Fibroblast of skin of left biceps (primary cell): Measurements from ENCODE around the gene HIBADH.

Experiments used
- DNase-seq, 2 experiments: peaks; one replicate each; pipeline ENCODE4 v3.0.0-alpha.2; 2013; ENCODE audit warnings: low read depth in 2 of 2

Gene HIBADH

GRCh38 chr7:27635728-27636127, 27.0 kb downstream of the HIBADH start:
- DNase-seq, result no peak

DNA sequence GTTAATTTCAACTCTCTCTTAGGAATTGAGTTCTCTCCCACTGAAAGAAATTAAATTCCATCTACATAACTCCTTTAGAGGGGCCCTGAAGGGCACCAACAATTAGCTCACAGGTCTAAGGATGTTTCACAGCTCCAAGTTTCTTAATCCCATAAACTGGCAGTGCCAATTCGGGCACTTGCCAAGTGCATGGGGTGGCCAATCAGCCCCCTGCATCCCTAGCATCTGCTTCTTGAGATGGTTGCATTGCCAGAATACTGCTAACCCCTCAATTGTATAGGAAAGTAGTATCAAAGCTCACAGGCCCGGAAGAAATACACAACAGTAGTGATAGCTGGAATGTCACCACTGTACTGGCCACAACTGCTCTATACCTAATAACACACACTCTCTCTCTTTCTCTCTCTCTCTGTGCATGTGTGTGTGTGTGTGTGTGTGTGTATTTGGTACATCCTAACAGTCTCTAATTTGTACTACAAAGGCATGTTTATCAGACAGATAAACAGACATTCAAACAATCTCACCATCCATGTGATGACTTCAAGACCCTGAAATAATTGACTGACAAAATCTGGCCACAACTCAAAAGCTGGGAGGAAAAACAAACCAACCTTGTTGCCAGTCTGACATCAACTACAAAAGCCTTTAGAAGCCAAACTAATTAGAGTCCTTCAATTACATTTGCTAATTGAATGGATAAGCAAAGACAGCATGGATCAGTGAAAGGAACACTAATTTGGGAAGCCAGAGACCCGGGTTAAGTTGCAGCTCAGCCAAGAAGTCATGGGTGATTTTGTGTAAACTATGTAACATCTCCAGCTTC, 27.8 kb downstream of the HIBADH start:
- DNase-seq, result no peak

- DNase-seq, result no peak
These were observed 29.6 kb downstream of the HIBADH start for GRCh38 chr7:27633062-27633461.

GRCh38 chr7:27631391-27631790, 31.3 kb downstream of the HIBADH start:
- DNase-seq, result no peak

- DNase-seq, result no peak
These were observed 35.5 kb downstream of the HIBADH start for GRCh38 chr7:27627146-27627545.

- DNase-seq, result no peak
These were observed 43.2 kb downstream of the HIBADH start for GRCh38 chr7:27619492-27619891.

GRCh38 chr7:27617651-27618381, 44.9 kb downstream of the HIBADH start:
- no peak for DNase-seq

DNA sequence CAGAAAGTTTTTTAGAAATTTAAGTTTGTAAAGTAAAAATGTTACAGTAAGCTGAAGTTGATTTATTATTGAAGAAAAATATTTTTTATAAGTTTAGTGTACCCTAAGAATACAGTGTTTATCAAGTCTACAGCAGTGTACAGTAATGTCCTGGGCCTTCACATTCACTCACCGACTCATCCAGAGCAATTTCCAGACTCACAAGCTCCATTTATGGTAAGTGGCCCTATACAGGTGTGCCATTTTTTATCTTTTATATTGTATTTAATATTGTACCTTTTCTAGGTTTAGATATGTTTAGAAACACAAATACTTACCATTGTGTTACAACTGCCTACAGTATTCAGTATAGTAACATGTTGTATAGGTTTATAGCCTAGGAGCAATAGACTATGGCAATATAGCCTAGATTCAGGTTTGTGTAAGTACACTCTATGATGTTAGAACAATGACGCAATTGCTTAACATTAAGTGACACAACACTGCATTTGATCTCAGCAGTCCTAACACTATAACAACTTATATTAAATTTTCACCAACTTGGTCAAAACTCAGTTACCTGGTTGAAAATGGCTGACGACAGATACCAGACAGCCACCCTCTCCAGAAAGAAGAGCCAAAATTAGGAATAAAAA, 45.7 kb downstream of the HIBADH start:
- DNase-seq, result no peak

- no peak for DNase-seq
These were observed 46.5 kb downstream of the HIBADH start for GRCh38 chr7:27616186-27616491.

GRCh38 chr7:27615420-27616185, 47.1 kb downstream of the HIBADH start:
- DNase-seq, result no peak

DNA sequence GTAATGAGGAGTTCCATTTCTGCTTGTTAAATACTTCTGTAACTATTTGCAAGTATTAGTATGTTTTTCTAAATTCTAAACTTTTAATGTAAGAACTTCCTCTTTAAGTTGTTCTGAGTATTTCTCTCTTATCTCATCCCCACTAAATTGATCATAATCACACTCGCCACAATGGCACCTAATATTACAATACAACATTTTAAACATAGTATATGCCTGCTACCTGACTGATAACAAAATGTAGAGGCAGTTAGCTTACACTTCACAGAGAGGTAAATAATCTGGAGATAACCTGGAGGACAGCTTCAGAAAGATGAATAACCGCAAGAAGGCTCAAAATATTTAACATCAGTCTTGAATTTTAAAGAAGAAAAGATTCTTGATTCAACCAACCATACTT, 48.6 kb downstream of the HIBADH start:
- DNase-seq, result no peak

GRCh38 chr7:27611059-27611458, 51.6 kb downstream of the HIBADH start:
- no peak for DNase-seq

GRCh38 chr7:27608776-27609495, 53.7 kb downstream of the HIBADH start:
- no peak for DNase-seq

DNA sequence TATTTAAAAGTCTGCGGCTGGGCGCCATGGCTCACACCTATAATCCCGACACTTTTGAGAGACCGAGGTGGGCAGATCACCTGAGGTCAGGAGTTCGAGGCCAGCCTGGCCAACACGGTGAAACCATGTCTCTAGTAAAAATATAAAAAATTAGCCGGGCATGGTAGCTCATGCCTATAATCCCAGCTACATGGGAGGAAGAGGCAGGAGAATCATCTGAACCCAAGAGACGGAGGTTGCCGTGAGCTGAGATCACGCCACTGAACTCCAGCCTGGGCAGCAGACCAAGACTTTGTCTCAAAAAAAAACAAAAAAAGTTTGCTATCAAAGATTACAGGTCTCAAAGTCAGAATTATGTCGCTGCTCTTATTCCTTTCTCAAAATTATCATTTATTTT, 55.5 kb downstream of the HIBADH start:
- no peak for DNase-seq

DNA sequence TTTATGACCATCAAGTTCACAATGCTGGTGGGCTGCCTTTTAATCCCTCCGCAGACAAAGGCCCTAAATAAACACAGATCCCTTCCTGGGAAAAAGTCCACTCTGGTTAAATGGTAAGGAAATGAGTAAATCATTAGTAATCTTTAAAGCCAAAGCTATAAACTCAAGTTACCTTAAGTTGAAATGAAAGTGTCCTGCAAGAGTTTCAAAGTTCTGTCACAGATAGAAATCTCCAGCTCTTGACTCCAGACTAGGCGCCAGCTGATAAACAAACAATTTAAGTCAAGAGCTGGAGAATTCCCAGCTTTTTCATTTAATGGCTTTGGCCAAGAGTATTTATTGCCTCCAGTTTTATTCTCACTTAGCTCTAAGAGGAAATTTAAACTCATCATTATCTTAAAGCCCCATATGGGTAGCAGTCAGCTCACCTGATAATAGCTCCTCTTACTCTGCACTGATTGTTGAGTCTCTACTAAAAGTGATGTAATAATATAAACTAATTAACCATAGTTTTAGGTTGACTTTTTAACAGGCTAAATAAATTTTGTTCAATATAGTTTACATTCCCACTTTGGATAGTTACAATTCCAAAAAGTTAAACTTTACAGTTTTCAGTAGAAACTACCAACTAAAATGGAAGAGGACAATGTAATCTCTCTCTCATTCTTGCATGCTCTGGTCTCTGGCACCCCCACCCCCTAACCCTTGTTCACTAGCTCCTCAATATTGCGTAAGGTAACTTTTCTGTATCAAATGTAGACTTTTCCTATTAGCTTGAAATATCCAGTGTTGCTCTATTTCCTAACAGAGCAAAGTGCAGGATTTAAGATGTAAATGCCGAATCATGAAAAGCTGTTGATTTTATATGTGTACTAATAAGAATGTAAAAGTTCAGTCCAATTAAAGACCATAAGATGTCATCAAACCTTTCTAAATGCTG, 56.1 kb downstream of the HIBADH start:
- no peak for DNase-seq

DNA sequence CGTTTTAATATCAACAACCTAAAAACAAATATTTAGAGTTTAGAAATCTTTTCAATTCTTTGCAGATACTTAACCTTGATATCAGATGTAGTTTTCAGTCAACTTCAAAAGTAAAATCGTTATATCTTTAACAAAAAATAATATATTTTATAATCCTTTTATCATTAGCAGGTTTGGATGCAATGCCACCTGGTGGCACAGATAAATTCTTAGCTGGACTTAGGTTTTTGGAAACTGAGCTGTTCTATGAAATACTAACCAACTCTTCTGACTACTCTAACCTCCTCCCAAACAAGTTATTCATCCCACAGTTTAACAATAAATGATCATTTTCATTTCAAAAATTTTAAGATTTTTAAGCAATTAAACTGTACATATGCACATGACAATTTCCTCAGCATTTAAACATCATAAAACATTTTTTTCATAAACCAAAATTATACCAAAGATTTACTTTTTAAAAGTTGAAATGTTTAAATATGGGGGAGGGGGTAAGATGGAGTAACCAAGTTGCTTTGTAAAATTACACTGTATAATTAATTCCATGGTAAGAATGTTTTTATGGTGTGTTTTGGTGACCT, 56.9 kb downstream of the HIBADH start:
- DNase-seq, result no peak

DNA sequence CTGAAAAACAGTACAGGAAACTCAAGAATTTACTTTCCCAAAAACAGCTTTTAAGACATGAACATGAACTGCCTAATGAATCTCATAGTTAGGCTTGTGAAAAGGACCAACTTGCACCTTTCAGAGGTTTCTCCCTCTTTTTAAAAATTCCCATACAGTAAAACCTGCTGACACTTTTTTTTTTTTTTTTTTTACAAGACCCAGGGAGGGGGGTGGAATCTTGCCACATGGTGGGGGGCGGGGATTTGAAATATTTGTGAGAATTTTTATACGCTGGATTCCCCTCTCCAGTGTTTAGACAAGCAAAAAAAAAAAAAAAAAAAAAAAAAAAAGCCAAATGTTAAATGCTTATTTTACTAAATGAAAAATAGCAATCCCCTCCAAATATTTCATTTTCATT, 57.4 kb downstream of the HIBADH start:
- no peak for DNase-seq

GRCh38 chr7:27603813-27604212, 58.9 kb downstream of the HIBADH start:
- no peak for DNase-seq

DNA sequence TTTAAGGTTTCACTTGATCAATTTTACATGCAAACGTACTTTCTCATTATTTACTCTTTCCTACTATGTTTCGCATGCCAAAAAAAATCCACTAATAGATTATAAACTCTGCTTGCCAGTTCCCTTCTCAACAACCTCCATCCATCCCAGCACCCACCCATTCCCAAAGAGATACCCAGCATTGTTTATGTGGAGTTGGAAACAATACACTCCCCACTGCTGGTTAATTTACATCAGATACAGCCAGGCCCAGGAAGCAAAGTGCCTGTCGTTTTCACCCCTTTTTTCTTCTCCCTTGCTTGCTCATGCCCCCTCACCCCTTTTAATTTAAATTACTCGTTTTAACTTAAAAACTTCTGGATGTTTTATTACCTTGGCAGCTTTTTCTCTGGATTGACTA, 59.9 kb downstream of the HIBADH start:
- no peak for DNase-seq

DNA sequence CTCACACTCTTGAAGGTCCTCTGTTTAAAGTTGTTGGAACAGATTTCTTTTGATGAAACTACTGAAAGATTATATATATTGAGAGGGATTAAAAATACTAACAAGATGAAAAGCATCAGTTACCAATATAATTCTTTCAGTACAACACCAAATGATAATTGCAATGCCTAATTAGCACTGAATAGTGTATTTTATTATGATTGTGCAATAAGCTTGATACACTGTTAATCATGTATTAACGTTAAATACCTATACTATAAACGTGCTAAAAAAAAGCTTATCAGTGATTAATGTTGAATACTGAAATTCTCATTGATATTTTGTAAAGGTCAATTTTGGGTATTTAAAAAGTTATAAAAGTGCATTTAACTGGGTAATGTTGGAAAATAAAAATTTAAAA, 61.5 kb downstream of the HIBADH start:
- no peak for DNase-seq
